Astrocyte (in vitro differentiated cells and primary cell): Measurements from ENCODE around the gene RBPMS2. TPM values are rescaled to one million over a fixed set of nuclear protein-coding genes. Genes with fewer than 3 reads are reported as not detected.

Experiments used
- DNase-seq: peaks from one replicate; pipeline ENCODE4 v3.0.0-alpha.2; 2010; ENCODE audit warnings: low read depth
- FAIRE-seq: peaks from 2 replicates; lab custom pipeline; 2011; peaks lifted over from hg19 to GRCh38; lab: Jason Lieb, UNC
- H2AFZ ChIP-seq: 2 replicates; pipeline ENCODE4 v1.6.0; 2012; ENCODE audit warnings: low read depth, low read length, inconsistent platforms
- H3K27ac ChIP-seq: 2 replicates; pipeline ENCODE4 v1.5.1; 2011; ENCODE audit warnings: low read depth, low read length, inconsistent platforms
- H3K27me3 ChIP-seq: 2 replicates; pipeline ENCODE4 v1.6.0; 2011; ENCODE audit warnings: low read length, inconsistent platforms; ENCODE audit not compliant: insufficient read depth
- H3K36me3 ChIP-seq: 2 replicates; pipeline ENCODE4 v1.5.1; 2011; ENCODE audit warnings: low read length, inconsistent platforms; ENCODE audit not compliant: insufficient read depth
- H3K4me1 ChIP-seq: 2 replicates; pipeline ENCODE4 v1.5.1; 2011; ENCODE audit warnings: low read length, inconsistent platforms; ENCODE audit not compliant: insufficient read depth
- H3K4me2 ChIP-seq: 2 replicates; pipeline ENCODE4 v1.6.0; 2012; ENCODE audit warnings: low read length, inconsistent platforms
- H3K4me3 ChIP-seq: 2 replicates; pipeline ENCODE4 v1.5.1; 2011; ENCODE audit warnings: low read depth, mild to moderate bottlenecking, low read length, inconsistent platforms; ENCODE audit not compliant: insufficient read depth
- H3K79me2 ChIP-seq: 2 replicates; pipeline ENCODE4 v1.6.0; 2012; ENCODE audit warnings: mild to moderate bottlenecking, low read length, inconsistent platforms; ENCODE audit not compliant: insufficient read depth
- H3K9ac ChIP-seq: 2 replicates; pipeline ENCODE4 v1.6.0; 2012; ENCODE audit warnings: mild to moderate bottlenecking, low read length, inconsistent platforms
- H3K9me3 ChIP-seq: 2 replicates; pipeline ENCODE4 v1.5.1; 2012; ENCODE audit warnings: low read depth, mild to moderate bottlenecking, low read length, inconsistent platforms; ENCODE audit not compliant: insufficient read depth
- H4K20me1 ChIP-seq: 2 replicates; pipeline ENCODE4 v1.6.0; 2012; ENCODE audit warnings: low read length, inconsistent platforms; ENCODE audit not compliant: insufficient read depth
- H3K27ac Mint-ChIP-seq: one replicate; pipeline ENCODE4 v1.8.0; 2021; ENCODE audit warnings: mild to moderate bottlenecking, mixed read lengths; ENCODE audit not compliant: unreplicated experiment
- H3K27me3 Mint-ChIP-seq: one replicate; pipeline ENCODE4 v1.8.0; 2021; ENCODE audit warnings: low read depth, mixed read lengths; ENCODE audit not compliant: unreplicated experiment
- H3K36me3 Mint-ChIP-seq: one replicate; pipeline ENCODE4 v1.8.0; 2021; ENCODE audit warnings: low read depth, mixed read lengths; ENCODE audit not compliant: unreplicated experiment
- H3K4me1 Mint-ChIP-seq: one replicate; pipeline ENCODE4 v1.8.0; 2021; ENCODE audit warnings: low read depth, mixed read lengths; ENCODE audit not compliant: unreplicated experiment
- H3K4me3 Mint-ChIP-seq: one replicate; pipeline ENCODE4 v1.8.0; 2021; ENCODE audit warnings: mild to moderate bottlenecking, moderate library complexity, mixed read lengths; ENCODE audit not compliant: unreplicated experiment
- H3K9me3 Mint-ChIP-seq: one replicate; pipeline ENCODE4 v1.8.0; 2021; ENCODE audit warnings: mild to moderate bottlenecking, mixed read lengths; ENCODE audit not compliant: unreplicated experiment
- CTCF ChIP-seq: IDR thresholded peaks from 2 replicates; pipeline ENCODE4 v1.5.1; 2011; ENCODE audit warnings: low read depth, mild to moderate bottlenecking, inconsistent platforms, low read length, moderate library complexity; ENCODE audit not compliant: insufficient read depth
- EZH2 ChIP-seq: IDR thresholded peaks from 2 replicates; pipeline ENCODE4 v1.6.1; 2012; ENCODE audit warnings: mild to moderate bottlenecking, low read length, inconsistent platforms; ENCODE audit not compliant: insufficient read depth
- total RNA-seq: library from RNA; stranded (reverse); gene quantifications from 2 replicates; pipeline ENCODE4 v1.2.1, GENCODE V29; 2021

RBPMS2 gene
- total RNA-seq, 1 donor from 2014 or later: 10.6 TPM

- no peaks in the 10 kb centered on the region for H3K27me3 ChIP-seq
- H3K4me2 ChIP-seq: no peak overlapping the region
- no peak overlapping the region for H3K27ac Mint-ChIP-seq
- no peaks in the 10 kb centered on the region for H3K9me3 Mint-ChIP-seq
- H3K79me2 ChIP-seq: no peaks in the 10 kb centered on the region
- no peak overlapping the region for H3K4me3 ChIP-seq
- no peak overlapping the region for H3K4me3 Mint-ChIP-seq
- FAIRE-seq (no peak), DNase-seq (no peak)
- H3K36me3 Mint-ChIP-seq: peaks cover 4% of the 10 kb centered on the region
- no peaks in the 10 kb centered on the region for H3K4me1 Mint-ChIP-seq
- H3K4me1 ChIP-seq: no peaks in the 10 kb centered on the region
- TF ChIP-seq CTCF (no peak), EZH2 (no peak)
- H3K9ac ChIP-seq: no peak overlapping the region
- H2AFZ ChIP-seq: no peak overlapping the region
- H3K27me3 Mint-ChIP-seq: no peaks in the 10 kb centered on the region
- H3K9me3 ChIP-seq: no peaks in the 10 kb centered on the region
- H3K36me3 ChIP-seq: no peaks in the 10 kb centered on the region
- no peak overlapping the region for H3K27ac ChIP-seq
- H4K20me1 ChIP-seq: no peaks in the 10 kb centered on the region
Observed at GRCh38 chr15:64763021-64763420, 12.4 kb downstream of the RBPMS2 start.

DNA sequence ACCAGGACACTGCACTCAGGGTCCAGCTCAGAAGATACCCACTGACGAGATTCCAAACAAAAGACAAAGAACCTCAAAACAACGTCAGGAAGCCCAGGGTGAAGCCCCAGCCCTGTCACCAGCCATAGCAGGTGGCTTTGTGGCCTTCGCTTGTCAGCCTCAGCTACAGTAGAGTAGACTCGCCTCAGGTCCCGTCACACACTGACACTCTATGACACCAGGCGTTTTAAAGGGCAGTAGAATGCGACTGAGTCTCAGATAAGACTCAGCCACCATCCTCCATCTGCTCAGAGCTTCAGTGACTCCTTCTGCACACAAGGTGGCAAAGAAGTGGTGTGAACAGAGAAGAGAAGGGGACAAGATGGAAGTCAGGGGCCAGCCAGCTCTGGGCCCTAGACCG is 12.8 kb downstream of the RBPMS2 start:
- no peaks in the 10 kb centered on the region for H4K20me1 ChIP-seq
- Mint-ChIP-seq H3K27ac (no peak overlapping the region), H3K9me3 (no peaks in the 10 kb centered on the region), H3K4me1 (no peaks in the 10 kb centered on the region), H3K27me3 (no peaks in the 10 kb centered on the region), H3K4me3 (no peak overlapping the region), H3K36me3 (peaks cover 4% of the 10 kb centered on the region)
- H3K4me3 ChIP-seq: no peak overlapping the region
- H3K36me3 ChIP-seq: no peaks in the 10 kb centered on the region
- no peak for FAIRE-seq
- no peaks in the 10 kb centered on the region for H3K79me2 ChIP-seq
- H3K9ac ChIP-seq: no peak overlapping the region
- H2AFZ ChIP-seq: no peak overlapping the region
- DNase-seq: no peak
- TF ChIP-seq CTCF (no peak), EZH2 (no peak)
- H3K27ac ChIP-seq: no peak overlapping the region
- H3K4me2 ChIP-seq: no peak overlapping the region
- no peaks in the 10 kb centered on the region for H3K27me3 ChIP-seq
- H3K4me1 ChIP-seq: no peaks in the 10 kb centered on the region
- H3K9me3 ChIP-seq: no peaks in the 10 kb centered on the region

- H2AFZ ChIP-seq: peak overlapping the region; percentile 10
- H3K9me3 Mint-ChIP-seq: no peaks in the 10 kb centered on the region
- DNase-seq: no peak
- no peaks in the 10 kb centered on the region for H3K27me3 Mint-ChIP-seq
- peaks cover 4% of the 10 kb centered on the region for H3K36me3 Mint-ChIP-seq
- no peak overlapping the region for H3K9ac ChIP-seq
- H3K9me3 ChIP-seq: no peaks in the 10 kb centered on the region
- no peak overlapping the region for H3K4me3 ChIP-seq
- no peak overlapping the region for H3K4me3 Mint-ChIP-seq
- no peaks in the 10 kb centered on the region for H3K4me1 ChIP-seq
- H4K20me1 ChIP-seq: no peaks in the 10 kb centered on the region
- H3K27ac ChIP-seq: no peak overlapping the region
- no peaks in the 10 kb centered on the region for H3K4me1 Mint-ChIP-seq
- no peak for FAIRE-seq
- H3K36me3 ChIP-seq: no peaks in the 10 kb centered on the region
- no peak overlapping the region for H3K27ac Mint-ChIP-seq
- no peak overlapping the region for H3K4me2 ChIP-seq
- TF ChIP-seq EZH2: no peak
- no peak for TF ChIP-seq CTCF
- H3K79me2 ChIP-seq: no peaks in the 10 kb centered on the region
- H3K27me3 ChIP-seq: no peaks in the 10 kb centered on the region
Observed at GRCh38 chr15:64761156-64761555, 14.2 kb downstream of the RBPMS2 start.
